Measurements from ENCODE around the gene ARHGAP8. TPM values are rescaled to one million over a fixed set of nuclear protein-coding genes. Genes with fewer than 3 reads are reported as not detected.

Gene ARHGAP8
- polyA plus RNA-seq, 3 donors: 1.1 to 5.2 (median 1.7) TPM

GRCh38 chr22:44722611-44723010 is 29.8 kb upstream of the ARHGAP8 start:
- 90 to 96% (median 92%) methylated on average over 2 of the region's 2 CpGs for WGBS, 3 donors
- H3K27ac ChIP-seq (ENCODE audit: low read depth, low read length): no peak overlapping the region

GRCh38 chr22:44723801-44724200 is 28.6 kb upstream of the ARHGAP8 start:
- 91 to 98% (median 96%) methylated on average over 2 of the region's 2 CpGs for WGBS, 3 donors
- H3K27ac ChIP-seq (ENCODE audit: low read depth, low read length): no peak overlapping the region

GRCh38 chr22:44724416-44724815 is 28.0 kb upstream of the ARHGAP8 start:
- no peak overlapping the region for H3K27ac ChIP-seq (ENCODE audit: low read depth, low read length)
- WGBS, 3 donors: 87 to 92% (median 87%) methylated on average over 6 of the region's 6 CpGs

- no peak overlapping the region for H3K27ac ChIP-seq (ENCODE audit: low read depth, low read length)
- 91 to 95% (median 91%) methylated on average over 8 of the region's 8 CpGs for WGBS, 3 donors
Observed at GRCh38 chr22:44724859-44725258, 27.5 kb upstream of the ARHGAP8 start.

- WGBS, 3 donors: 94 to 95% (median 95%) methylated on average over 10 to 11 of the region's 11 CpGs
- H3K27ac ChIP-seq (ENCODE audit: low read depth, low read length): no peak overlapping the region
Observed at GRCh38 chr22:44726439-44726838, 25.9 kb upstream of the ARHGAP8 start.

- WGBS, 3 donors: 91 to 96% (median 95%) methylated on average over 21 of the region's 21 CpGs
- no peak overlapping the region for H3K27ac ChIP-seq (ENCODE audit: low read depth, low read length)
Observed at GRCh38 chr22:44727148-44727547, 25.2 kb upstream of the ARHGAP8 start.

GRCh38 chr22:44727709-44728108 is 24.7 kb upstream of the ARHGAP8 start:
- WGBS, 3 donors: 84 to 88% (median 85%) methylated on average over 13 of the region's 13 CpGs
- no peak overlapping the region for H3K27ac ChIP-seq (ENCODE audit: low read depth, low read length)

- H3K27ac ChIP-seq (ENCODE audit: low read depth, low read length): no peak overlapping the region
- 34 to 64% (median 43%) methylated on average over 21 of the region's 21 CpGs for WGBS, 3 donors
Observed at GRCh38 chr22:44728761-44729324, 23.5 kb upstream of the ARHGAP8 start.

- WGBS, 3 donors: 17 to 67% (median 30%) methylated on average over 39 of the region's 39 CpGs
- H3K27ac ChIP-seq (ENCODE audit: low read depth, low read length): no peak overlapping the region
Observed at GRCh38 chr22:44729391-44730021, 22.9 kb upstream of the ARHGAP8 start.

GRCh38 chr22:44730022-44730393 is 22.4 kb upstream of the ARHGAP8 start:
- H3K27ac ChIP-seq (ENCODE audit: low read depth, low read length): no peak overlapping the region
- 29 to 71% (median 38%) methylated on average over 14 of the region's 14 CpGs for WGBS, 3 donors

GRCh38 chr22:44730490-44731356 is 21.7 kb upstream of the ARHGAP8 start:
- no peak overlapping the region for H3K27ac ChIP-seq (ENCODE audit: low read depth, low read length)

GRCh38 chr22:44731357-44731970 is 20.9 kb upstream of the ARHGAP8 start:
- WGBS, 3 donors: 75 to 86% (median 83%) methylated on average over 7 of the region's 7 CpGs
- H3K27ac ChIP-seq (ENCODE audit: low read depth, low read length): no peak overlapping the region

More at GRCh38 chr22:44730490-44731356, 21.7 kb upstream of the ARHGAP8 start:
- 65 to 86% (median 81%) methylated on average over 19 of the region's 19 CpGs for WGBS, 3 donors

- 86 to 89% (median 88%) methylated on average over 18 to 21 of the region's 21 CpGs for WGBS, 3 donors
- no peak overlapping the region for H3K27ac ChIP-seq (ENCODE audit: low read depth, low read length)
Observed at GRCh38 chr22:44732017-44732561, 20.3 kb upstream of the ARHGAP8 start.

GRCh38 chr22:44732661-44733060 is 19.7 kb upstream of the ARHGAP8 start:
- WGBS, 3 donors: 91 to 93% (median 92%) methylated on average over 27 of the region's 27 CpGs
- no peak overlapping the region for H3K27ac ChIP-seq (ENCODE audit: low read depth, low read length)

- no peak overlapping the region for H3K27ac ChIP-seq (ENCODE audit: low read depth, low read length)
- 85 to 87% (median 86%) methylated on average over 14 of the region's 14 CpGs for WGBS, 3 donors
Observed at GRCh38 chr22:44733426-44734106, 18.8 kb upstream of the ARHGAP8 start.

- 77 to 82% (median 80%) methylated on average over 8 of the region's 8 CpGs for WGBS, 3 donors
- no peak overlapping the region for H3K27ac ChIP-seq (ENCODE audit: low read depth, low read length)
Observed at GRCh38 chr22:44734278-44734677, 18.1 kb upstream of the ARHGAP8 start.

GRCh38 chr22:44734801-44735517 is 17.4 kb upstream of the ARHGAP8 start:
- no peak overlapping the region for H3K27ac ChIP-seq (ENCODE audit: low read depth, low read length)
- WGBS, 3 donors: 83 to 84% (median 83%) methylated on average over 22 to 23 of the region's 23 CpGs
